PC-9 (cell line): ENCODE data around the gene SBSN.

Experiments used
- CTCF ChIP-seq: fragments of 200-600 bp; sonication (generic); conservative IDR thresholded peaks from 2 replicates; pipeline ENCODE4 v1.6.1; 2017; ENCODE audit warnings: mixed run types, antibody characterized with exemption, mild to moderate bottlenecking, moderate library complexity
- EZH2 ChIP-seq: fragments of 200-600 bp; sonication (generic); IDR thresholded peaks from 2 replicates; pipeline ENCODE4 v1.8.0; 2017; ENCODE audit warnings: antibody characterized with exemption, low read depth

- no peak for TF ChIP-seq EZH2
- no peak for TF ChIP-seq CTCF
Observed at GRCh38 chr19:35524181-35524837, 3.8 kb downstream of the SBSN start.
